Uterus (tissue), 4 donors: ENCODE results near the gene ZNF48. TPM values are rescaled to one million over a fixed set of nuclear protein-coding genes. Genes with fewer than 3 reads are reported as not detected.
A peak's percentile ranks its signal among the peaks of the same experiment; 100 is the strongest.
"Not testable (repeated sequence)": the region's sequence is repeated elsewhere in the genome, so short reads cannot be mapped to it uniquely, and the experiment has no call there.

ENCODE experiments used
- DNase-seq, 2 donors: peaks; one replicate each; pipeline ENCODE4 v3.0.0-alpha.2; 2019 to 2020
- H3K27ac ChIP-seq, 2 donors: fragments of 200-600 bp; sonication (generic); 1 replicate in 1 of 2; 2 replicates in 1 of 2; pipeline ENCODE4 v1.5.1; 2016 to 2018
- H3K27me3 ChIP-seq, 2 donors: fragments of 200-600 bp; sonication (generic); one replicate each; pipeline ENCODE4 v1.5.1; 2018 to 2019; ENCODE audit warnings: control low read depth in 1 of 2
- H3K36me3 ChIP-seq, 2 donors: fragments of 200-600 bp; sonication (generic); one replicate each; pipeline ENCODE4 v1.5.1; 2019; ENCODE audit warnings: control low read depth in 1 of 2
- H3K4me1 ChIP-seq, 2 donors: fragments of 200-600 bp; sonication (generic); one replicate each; pipeline ENCODE4 v1.5.1; 2018 to 2019; ENCODE audit warnings: control low read depth in 1 of 2
- H3K4me3 ChIP-seq, 2 donors: fragments of 200-600 bp; sonication (generic); 1 replicate in 1 of 2; 2 replicates in 1 of 2; pipeline ENCODE4 v1.5.1; 2018 to 2019; ENCODE audit warnings: mild to moderate bottlenecking in 1 of 2
- H3K9me3 ChIP-seq, 2 donors: fragments of 200-600 bp; sonication (generic); one replicate each; pipeline ENCODE4 v1.5.1; 2019; ENCODE audit warnings: control low read depth in 1 of 2
- CTCF ChIP-seq, 4 experiments: fragments of 200-600 bp in 2 of 4; fragments of 450-650 bp in 2 of 4; sonication (generic) in 2 of 4; IDR thresholded peaks; one replicate each; pipeline ENCODE4 v1.5.1; 2016 to 2019; ENCODE audit warnings: antibody characterized with exemption in 4 of 4, mild to moderate bottlenecking in 2 of 4, moderate library complexity in 1 of 4
- POLR2A ChIP-seq, 2 donors: fragments of 450-650 bp; IDR thresholded peaks; one replicate each; pipeline ENCODE4 v1.6.1; 2016; ENCODE audit warnings: antibody characterized with exemption in 2 of 2, mild to moderate bottlenecking in 1 of 2, moderate library complexity in 1 of 2
- intact Hi-C: fragments of 100-400 bp; cut with DNase I; formaldehyde crosslinking; loops from one replicate; pipeline ENCODE4 v1.15.1; 2023; ENCODE audit warnings: low total_unique reads
- total RNA-seq, 4 donors: library from RNA; depleted of rRNA in 3 of 4; stranded (reverse); fragments of >200 nt in 3 of 4; gene quantifications; one replicate each; pipeline versions ENCODE4 v1.1.0 to v1.2.4, GENCODE V29; 2014 to 2023
- donor health status: DM: yes; HTN: yes; CAD: no.

ZNF48 gene
- total RNA-seq, 4 donors from 2014 or later: 2.6 to 21.0 (median 12.7) TPM

- no peak for DNase-seq
- Histone ChIP-seq H3K36me3 (no peaks in the 10 kb centered on the region), H3K9me3 (no peaks in the 10 kb centered on the region), H3K27me3 (no peaks in the 10 kb centered on the region), H3K4me1 (peaks cover 0 to 9% of the 10 kb centered on the region in 2 donors), H3K27ac (peak overlapping the region; percentile 61 to 70), H3K4me3 (peak overlapping the region; percentile 60 to 62)
- TF ChIP-seq CTCF (IDR thresholded peaks at IDR 0.05): no peak
- TF ChIP-seq POLR2A (IDR thresholded peaks at IDR 0.05): no peak
- intact Hi-C loops: no loop called here
These were observed 869 bp downstream of the ZNF48 start for GRCh38 chr16:30395992-30396585.

GRCh38 chr16:30396627-30397026, 1.4 kb downstream of the ZNF48 start:
- DNase-seq, H3K4me1 ChIP-seq, H3K9me3 ChIP-seq, H3K27me3 ChIP-seq, H3K27ac ChIP-seq, H3K36me3 ChIP-seq, H3K4me3 ChIP-seq, intact Hi-C loops: not testable (repeated sequence)

GRCh38 chr16:30397056-30397455, 1.8 kb downstream of the ZNF48 start:
- peaks cover 0 to 9% of the 10 kb centered on the region in 2 donors for H3K4me1 ChIP-seq
- no peaks in the 10 kb centered on the region for H3K27me3 ChIP-seq
- no peaks in the 10 kb centered on the region for H3K36me3 ChIP-seq
- H3K9me3 ChIP-seq: no peaks in the 10 kb centered on the region
- intact Hi-C loops: no loop called here
- no peak for DNase-seq
- no peak overlapping the region for H3K27ac ChIP-seq
- TF ChIP-seq CTCF (IDR thresholded peaks at IDR 0.05) (no peak), POLR2A (IDR thresholded peaks at IDR 0.05) (no peak)
- H3K4me3 ChIP-seq: no peak overlapping the region

- intact Hi-C loops: no loop called here
- no peaks in the 10 kb centered on the region for H3K27me3 ChIP-seq
- TF ChIP-seq POLR2A (IDR thresholded peaks at IDR 0.05) (no peak), CTCF (IDR thresholded peaks at IDR 0.05) (no peak)
- H3K36me3 ChIP-seq: no peaks in the 10 kb centered on the region
- peaks cover 0 to 9% of the 10 kb centered on the region in 2 donors for H3K4me1 ChIP-seq
- H3K9me3 ChIP-seq: no peaks in the 10 kb centered on the region
- H3K4me3 ChIP-seq: no peak overlapping the region
- H3K27ac ChIP-seq: peak overlapping the region in 1 of 2 donors; percentile 91
- DNase-seq: peak in 1 of 2 donors; percentile 25
These were observed 2.8 kb downstream of the ZNF48 start for GRCh38 chr16:30397776-30398660.

- intact Hi-C loops: no loop called here
- Histone ChIP-seq H3K4me3 (no peak overlapping the region), H3K9me3 (no peaks in the 10 kb centered on the region), H3K4me1 (peaks cover 0 to 9% of the 10 kb centered on the region in 2 donors), H3K27ac (peak overlapping the region; percentile 91), H3K27me3 (no peaks in the 10 kb centered on the region), H3K36me3 (no peaks in the 10 kb centered on the region)
- TF ChIP-seq CTCF (IDR thresholded peaks at IDR 0.05) (no peak), POLR2A (IDR thresholded peaks at IDR 0.05) (no peak)
- DNase-seq: peak in 1 of 2 donors; percentile 22
These were observed 3.6 kb downstream of the ZNF48 start for GRCh38 chr16:30398661-30399434.
